Measurements from ENCODE around the gene GLT6D1. TPM values are rescaled to one million over a fixed set of nuclear protein-coding genes. Genes with fewer than 3 reads are reported as not detected.
A peak's percentile ranks its signal among the peaks of the same experiment; 100 is the strongest.
"Not testable (repeated sequence)": the region's sequence is repeated elsewhere in the genome, so short reads cannot be mapped to it uniquely, and the experiment has no call there.

The GLT6D1 gene
- polyA plus RNA-seq, 12 donors: not detected

DNA sequence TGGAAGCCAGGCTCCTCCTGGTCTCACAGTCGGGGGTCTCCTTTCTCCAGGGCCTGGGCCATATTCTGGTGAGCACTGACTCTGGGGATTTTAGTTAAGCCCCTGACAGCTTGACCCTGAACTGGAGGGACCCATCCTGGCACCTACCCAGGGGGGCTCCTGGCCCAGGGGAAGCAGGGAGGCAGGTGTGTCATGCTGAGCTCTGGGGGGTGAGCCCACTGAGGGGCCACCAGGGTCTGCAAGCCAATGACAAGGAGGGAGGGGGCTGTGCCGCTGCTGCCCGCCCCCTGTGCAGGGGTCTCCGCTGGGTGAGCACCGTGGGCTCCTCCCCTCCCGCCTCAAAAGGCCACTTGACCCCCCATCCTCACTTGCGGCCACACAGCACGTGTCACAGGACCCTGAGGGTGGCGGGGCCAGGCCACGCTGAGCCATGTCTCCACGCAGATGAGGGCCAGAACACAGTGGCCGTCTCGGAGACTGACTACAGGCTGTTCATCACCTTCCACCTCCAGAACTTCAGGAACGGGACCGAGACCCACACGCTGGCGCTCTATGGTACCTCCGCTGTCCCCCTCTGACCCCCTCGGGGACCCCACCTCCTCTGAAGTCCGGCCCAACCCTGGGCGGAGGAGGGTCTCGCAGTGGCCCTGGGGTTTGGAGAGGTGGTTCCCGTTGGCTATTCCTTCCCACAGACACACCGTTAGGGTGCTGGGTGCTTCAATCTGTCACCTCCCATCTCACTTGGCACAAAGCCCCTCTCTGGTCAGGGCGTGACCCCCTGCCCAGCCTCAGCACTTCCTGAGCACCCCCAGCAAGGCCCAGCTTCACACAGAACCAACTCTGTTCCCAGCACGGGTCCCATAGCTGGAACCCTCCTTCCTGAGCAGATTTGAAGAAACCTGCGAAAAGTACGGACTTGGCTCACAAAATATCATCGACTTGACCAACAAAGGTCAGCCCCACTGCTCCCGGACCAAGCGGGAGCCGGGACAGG lies 25.8 kb upstream of the GLT6D1 start:
- DNase-seq: no peak

DNA sequence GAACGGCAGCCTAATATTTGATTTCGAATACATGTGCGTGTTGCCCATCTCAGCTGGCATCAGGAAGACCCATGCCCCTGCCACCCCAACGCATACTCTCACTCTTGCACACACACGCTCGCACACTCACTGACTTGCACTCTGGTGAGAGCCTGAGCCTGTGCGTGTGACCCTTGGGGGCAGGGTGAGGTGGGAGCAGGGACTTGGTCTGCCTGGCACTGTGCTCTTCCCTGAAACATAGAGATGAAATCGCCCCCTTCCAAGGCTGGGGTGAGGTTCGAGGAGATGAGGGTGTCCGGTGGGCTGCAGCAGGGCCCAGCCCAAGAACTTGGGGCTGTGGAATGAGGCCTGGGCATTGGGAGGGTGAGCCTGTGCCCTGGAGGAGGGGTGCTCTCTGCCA lies 24.9 kb upstream of the GLT6D1 start:
- no peak for DNase-seq

DNA sequence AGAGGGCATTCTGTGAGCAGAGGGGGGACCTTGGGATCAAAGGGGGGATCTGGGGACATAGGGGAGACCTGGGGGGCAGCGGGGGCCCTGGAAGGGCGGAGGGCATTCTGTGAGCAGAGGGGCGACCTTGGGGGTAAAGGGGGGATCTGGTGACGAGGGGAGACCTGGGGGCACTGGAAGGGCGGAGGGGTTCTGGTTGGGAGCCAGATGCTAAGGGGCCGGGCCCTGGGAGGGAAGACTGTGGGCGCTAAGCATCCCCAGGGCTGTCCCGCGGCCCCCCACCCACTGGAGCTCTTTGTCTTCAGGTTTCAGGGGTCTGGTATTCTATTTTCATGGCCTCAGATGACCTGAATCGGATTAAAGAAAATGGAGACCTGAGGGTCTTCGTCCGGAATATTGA lies 24.5 kb upstream of the GLT6D1 start:
- DNase-seq: no peak

DNA sequence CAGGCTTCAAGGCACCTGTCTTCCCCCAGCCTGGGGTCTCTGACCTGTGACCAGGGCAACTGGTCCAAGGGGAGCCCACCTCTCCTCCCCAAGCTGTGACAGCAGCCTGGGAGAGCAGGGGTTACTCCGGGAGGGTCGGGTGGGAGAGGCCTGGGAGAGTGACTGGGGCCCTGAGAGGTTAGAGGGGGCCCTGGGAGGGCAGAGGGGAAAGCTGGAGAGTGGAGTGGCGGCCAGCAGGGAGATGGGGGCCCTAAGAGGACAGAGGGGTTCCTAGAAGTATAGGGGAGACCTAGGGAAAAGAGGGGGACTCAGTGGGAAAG lies 24.1 kb upstream of the GLT6D1 start:
- no peak for DNase-seq

DNA sequence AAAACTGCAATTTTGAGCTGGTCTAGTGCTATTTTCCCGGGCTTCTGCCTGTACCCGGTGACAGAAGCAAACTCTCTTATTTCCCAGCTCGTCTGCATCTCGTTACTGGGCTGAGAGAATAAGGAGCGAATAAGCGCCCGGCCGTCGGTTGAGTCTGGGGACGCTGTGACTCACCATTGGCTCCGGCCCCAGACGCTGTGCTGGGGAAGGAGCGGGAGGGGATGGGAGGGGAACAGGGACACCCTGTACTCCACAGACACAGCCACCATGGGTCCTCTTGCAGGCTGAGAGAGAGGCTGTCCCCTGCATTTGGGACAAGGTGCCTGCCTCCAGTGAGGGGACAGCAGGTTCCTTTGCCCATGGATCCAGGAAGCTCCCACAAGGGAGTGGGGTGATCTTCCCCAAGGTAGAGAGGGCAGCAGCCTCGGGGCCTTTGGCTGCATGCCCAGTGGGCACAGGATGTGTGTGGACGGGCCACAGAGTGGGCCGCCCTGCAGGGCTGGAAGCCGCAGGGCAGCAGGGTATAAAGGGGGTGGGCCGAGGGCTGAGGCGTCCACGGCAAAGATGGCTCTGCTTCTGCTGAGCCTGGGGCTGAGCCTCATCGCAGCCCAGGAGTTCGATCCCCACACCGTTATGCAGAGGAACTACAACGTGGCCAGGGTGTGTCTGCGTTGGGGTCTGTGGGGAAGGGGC lies 23.6 kb upstream of the GLT6D1 start, which contains the start of gene LCN9:
TSS of gene LCN9 (plus strand) at position 552 of the 693 bp plus-strand sequence. CDS start at position 565, 13 bp downstream.
- DNase-seq: peak; percentile 79

DNA sequence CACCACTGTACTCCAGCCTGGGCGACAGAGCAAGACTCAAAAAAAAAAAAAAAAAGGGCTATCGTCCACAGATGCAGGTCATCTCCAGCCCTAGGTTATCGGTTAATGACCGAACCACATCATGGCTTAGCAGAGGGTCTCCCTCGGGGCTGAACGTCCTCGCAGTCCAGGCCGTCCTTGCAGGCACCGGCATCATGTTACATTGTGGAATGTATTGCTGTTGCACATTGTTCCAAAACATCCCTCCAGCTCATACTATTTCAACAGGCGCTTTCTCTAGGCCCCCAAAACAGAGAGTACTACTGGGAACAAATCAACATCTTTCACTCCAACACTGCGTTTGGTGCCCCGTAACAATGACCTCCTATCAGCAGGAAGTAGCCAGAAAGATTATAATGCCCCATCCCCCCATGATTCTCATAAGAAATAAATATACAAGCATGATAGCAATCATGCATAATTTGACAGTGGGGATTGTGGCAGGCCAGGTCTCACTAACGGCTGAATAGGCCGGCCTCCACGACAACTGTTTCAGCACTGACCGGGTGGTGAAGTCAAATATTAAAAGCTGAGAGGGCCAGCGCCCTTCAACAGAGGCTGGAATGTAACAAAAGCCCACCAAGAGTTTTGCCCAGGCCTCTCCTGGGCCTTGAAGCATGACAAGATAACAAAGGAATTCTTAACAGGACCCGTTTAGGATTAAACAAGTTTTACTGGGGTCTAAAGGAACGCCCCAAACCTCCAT lies 22.6 kb upstream of the GLT6D1 start:
- peak; percentile 26 for DNase-seq

DNA sequence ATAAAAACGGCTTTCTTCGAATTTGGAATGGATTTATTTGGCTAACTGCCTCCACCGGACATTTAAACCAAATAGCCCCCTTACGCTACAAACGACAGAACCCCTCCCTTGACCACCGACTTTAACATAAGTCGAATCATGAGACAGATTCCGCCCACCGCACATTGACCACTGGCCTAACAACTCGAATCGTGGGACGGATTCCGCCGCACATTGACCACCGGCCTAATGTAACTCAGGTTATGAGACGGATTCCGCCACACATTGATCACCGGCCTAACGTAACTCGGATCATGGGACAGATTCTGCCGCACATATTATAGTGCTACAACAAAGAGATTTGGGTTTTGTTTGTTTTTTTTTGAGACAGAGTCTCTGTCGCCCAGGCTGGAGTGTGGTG lies 21.1 kb upstream of the GLT6D1 start:
- no peak for DNase-seq

DNA sequence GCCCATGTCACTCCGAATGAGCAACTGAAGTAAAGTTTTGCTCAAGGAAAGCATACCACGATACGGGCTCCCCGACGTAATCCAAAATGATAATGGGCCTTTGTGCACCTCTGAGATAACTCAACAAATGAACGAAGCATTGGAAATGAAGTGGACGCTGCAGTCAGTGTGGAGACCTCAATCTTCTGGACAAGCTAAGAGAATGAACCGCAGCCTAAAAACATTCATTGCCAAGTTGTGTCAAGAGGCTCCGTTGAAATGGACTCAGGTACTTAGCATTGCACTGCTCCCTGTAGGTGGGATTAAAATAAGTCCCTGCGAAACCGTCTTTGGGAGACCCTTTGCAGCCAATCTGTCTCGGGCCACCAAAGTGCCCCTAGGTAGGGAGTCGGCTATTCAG lies 19.9 kb upstream of the GLT6D1 start:
- no peak for DNase-seq

DNA sequence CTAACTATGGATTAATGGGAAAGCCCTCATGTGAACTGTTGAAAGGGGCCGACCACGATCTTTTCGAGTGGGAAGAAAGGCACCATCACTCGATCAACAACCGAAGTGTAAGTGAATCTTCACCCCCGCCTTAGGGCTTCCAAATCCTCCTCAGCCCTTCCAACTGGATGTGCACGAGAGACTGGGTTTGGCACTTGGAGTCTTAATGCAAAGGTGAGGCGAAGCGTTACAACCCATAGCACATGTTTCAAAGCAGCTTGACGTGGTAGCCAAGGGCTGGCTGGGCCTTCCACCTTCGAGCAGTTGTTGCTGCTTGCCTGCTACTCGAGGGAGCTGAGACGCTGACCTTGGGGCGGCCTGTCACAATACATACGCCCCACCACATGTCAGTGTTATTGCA lies 18.1 kb upstream of the GLT6D1 start:
- DNase-seq: no peak

DNA sequence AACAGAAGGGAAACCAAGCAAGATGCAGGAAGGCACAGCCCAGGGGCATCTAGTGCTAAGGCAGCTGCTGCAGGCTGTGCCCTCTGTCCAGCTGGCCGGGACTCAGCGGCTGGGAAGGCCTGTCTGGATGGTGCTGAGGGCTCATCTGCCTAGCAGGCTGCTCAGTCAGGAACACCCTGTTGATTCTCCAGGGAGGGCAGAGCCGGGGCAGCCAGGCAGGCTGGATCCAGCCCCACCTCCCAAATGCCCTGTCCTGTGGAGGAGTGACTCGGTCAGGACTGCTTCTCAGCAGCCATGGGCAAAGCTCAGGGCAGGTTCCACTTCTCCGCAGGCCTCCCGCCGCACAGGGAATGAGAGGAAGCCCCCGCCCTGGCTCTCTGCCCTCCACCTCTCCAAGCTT lies 16.0 kb upstream of the GLT6D1 start:
- DNase-seq: no peak

DNA sequence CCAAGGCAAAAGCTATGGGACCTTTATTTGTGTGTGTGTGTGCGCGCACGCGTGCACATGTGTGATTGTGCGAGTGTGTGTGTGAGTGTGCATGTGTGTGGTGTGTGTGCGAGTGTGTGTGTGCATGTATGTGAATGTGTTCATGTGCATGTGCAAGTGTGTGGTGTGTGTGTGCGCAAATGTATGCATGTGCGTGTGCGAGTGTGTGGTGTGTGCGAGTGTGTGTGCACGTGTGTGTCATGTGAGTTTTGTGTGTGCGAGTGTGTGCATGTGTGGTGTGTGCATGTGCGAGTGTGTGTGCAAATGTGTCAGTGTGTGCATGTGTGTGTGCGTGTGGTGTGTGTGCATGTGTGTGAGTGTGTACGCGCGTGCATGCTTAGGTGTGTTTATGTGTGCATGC lies 11.1 kb upstream of the GLT6D1 start:
- DNase-seq: no peak

DNA sequence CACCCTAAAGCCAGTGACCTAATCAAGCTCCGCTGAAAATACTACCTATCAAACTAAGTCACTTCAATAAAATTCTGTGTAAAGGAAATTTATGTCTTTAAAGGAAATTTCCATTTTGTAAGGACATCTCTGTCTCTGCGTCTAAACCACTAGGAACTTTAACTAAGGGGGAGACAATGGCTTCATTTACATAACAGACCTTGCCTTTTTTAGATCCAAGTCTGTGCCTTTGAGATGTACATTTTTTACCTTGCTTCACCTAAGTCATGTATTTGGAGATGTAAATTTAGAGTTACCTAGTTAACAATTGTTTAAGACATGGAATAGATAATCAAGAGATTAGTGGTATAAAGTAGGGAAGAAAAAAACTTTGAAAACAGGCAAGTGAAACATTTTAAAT lies 10.2 kb upstream of the GLT6D1 start:
- no peak for DNase-seq

DNA sequence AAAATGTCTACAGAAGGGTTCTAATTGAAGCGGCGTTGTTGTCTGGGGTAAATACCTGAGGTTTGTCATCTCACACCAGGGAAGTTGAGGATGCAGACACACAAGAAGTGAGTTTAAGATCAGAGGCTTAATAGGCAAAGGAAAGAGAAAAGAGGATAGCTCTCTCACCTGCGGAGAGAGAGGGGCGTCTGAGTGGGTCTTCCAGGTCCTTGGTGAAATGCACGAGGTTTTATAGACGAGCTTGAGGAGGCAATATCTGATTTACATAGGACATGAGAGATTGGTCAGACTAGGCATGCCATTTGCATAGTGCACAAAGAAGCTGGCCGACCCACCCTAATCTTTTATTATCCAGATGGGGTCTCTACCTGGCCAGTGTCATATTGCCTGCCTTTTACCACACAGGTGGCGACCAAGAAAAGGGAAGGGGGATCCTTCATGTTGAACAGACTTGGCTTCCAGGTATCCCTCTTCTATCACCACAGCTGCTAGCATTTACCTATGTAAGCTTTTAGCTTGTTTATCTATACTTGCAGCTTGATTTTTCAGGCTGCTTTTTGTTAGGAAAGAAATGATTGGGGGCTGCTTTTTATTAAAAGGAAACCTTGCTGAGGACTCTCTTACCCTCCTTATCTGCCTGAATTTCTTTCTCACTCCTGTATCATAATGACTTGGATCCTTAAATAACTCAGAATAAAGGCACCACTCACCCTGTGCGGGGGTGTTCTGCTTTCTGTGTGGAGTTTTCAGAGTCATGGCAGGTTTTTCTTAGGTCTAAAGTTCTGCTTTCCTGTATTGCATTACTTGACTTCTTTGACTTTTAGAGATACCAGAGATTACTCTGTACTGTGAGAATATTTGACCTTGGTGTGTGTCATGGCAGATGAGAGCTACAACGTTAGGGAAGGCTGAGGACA lies 9.4 kb upstream of the GLT6D1 start:
- DNase-seq: no peak

DNA sequence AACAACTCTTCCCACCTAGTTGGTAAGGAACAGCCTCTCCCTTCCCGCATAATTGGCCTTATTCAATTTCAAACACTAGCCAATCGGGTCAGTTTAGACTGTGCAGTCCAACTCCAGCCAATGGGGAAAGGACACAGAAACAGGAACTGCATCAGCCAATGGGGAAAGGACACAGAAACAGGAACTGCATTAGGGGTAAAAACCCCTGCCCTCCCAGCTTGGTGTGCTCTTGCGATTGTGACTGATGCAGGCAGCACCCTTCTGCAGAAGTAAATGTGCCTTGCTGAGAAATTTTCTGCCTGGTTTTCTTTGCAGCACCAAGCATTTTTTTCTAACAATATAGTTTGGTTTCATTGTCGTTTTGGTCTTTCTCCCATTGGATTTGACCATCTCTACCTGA lies 8.5 kb upstream of the GLT6D1 start:
- no peak for DNase-seq

DNA sequence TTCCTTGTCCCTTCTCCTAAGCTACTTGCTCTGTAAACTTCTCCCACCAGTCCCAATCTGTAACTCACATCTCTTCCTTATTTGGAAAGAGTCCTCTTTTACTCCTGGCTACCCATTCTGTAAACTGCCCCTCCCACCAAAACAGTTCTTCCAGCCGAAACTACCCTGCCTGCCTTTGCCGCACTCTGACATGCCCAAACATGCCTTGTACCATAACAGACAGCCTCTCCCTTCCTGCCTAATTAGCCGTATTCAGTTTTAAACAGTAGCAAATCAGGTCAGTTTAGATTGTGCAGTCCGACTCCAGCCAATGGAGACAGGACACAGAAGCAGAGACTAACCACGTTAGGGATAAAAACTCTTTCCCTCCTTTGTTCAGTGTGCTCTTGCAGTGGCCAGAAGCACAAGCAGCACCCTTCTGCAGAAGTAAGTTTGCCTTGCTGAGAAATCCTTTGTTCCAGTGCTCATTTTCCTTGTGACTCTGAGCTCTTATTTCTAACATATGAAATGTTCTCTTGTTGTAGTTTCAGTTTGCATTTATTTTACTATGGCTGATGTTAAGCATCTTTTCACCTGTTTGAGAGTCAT lies 5.4 kb upstream of the GLT6D1 start:
- DNase-seq: no peak

DNA sequence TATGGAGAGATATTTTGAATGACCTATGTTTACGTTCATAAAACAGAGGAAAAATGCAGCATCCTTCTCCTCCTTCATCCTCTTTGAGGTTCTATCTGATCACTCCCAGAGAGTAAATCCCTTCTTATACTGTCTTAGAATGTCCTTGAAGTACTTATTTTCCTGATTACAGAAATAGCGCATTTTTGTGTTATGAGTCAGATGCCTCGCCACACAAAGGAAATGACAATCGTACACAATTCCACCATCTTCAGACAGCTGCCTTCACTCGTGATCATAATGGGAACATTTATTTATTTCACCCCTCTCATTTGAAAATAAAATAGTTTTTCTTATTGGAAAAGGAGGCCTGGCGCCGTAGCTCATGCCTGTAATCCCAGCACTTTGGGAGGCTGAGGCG lies 2.4 kb upstream of the GLT6D1 start:
- no peak for DNase-seq

DNA sequence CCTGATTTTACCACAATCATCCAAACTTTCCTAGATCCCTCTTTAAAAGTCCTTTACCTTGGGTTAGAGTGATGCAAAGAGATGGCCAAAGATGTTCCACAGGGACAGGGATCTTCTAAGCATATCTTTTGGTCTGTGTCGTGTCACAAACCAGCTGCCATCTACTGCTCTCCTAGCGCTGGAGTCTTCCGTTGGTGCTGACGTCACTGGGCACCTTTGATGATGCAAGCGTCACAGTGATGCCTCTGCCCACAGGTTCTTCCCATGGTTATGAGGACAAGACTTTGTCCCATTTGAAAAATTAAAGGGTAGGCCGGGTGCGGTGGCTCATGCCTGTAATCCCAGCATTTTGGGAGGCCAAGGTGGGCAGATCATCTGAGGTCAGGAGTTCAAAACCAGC lies 1.7 kb upstream of the GLT6D1 start:
- DNase-seq: no peak

DNA sequence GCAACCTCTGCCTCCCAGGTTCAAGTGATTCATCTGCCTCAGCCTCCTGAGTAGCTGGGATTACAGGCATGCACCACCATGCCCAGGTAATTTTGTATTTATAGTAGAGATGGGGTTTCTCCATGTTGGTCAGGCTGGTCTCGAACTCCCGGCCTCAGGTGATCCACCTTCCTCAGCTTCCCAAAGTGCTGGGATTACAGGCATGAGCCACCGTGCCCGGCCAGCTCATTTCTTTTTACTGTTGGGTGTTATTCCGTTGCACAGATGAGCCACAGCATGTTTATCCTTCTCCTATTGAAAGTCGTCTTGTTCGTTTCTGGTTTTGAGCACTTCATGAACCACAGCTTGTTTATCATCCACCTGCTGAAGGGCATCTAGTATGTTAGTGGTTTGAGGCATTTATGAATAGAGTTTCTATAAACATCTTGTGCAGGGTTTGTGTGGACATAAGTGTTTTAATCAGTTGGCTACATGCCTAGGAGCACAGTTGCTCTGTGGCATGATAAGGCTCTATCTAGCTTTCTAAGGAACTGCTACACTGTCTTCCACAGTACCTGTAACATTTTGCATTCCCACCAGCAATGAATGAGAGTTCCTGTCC lies 2.3 kb downstream of the GLT6D1 start:
- not testable (repeated sequence) for DNase-seq

DNA sequence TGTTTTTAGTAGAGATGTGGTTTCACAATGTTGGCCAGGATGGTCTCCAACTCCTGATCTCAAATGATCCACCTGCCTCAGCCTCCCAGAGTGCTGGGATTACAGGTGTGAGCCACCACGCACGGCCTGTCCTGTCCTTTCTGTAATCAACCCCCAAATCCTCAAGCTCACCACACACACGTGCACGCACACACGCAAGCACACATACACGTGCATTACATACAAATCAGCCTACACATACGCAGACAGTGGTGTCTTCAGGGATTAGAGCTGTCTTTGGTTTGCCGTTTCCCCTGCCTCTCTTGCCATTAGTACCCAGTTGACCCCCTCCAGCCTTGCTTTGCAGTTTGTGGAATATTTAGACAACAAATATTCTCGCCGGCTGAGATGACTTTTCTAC lies 6.5 kb downstream of the GLT6D1 start:
- no peak for DNase-seq

DNA sequence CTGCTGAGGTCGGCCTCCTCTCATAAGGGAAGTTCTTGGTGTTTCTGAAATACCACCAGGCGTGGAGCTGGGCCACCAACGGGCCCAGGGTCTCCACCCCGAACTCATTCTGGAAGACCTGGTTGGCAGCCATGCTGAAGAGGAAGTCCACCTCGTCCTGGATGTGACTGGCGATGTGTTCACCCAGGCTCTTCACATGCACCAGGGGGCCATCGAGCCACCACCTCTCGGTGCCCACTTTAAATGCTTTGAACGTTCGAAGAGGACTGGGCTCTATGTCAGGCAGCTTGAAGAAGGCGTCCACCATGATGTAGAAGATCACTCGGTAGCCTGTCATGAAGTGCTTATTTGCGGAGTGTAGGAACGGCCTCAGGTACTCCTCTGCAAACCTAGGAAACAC lies 15.1 kb downstream of the GLT6D1 start:
- no peak for DNase-seq
